Transverse colon (tissue), 4 donors: ENCODE data around the gene CABP7. TPM values are rescaled to one million over a fixed set of nuclear protein-coding genes. Genes with fewer than 3 reads are reported as not detected.

Source experiments
- DNase-seq: peaks from one replicate; pipeline ENCODE4 v3.0.0-alpha.2; 2019
- H3K27ac ChIP-seq, 4 donors: fragments of 200-600 bp; sonication (generic); 2 replicates each; pipeline ENCODE4 v1.5.1; 2016 to 2018; ENCODE audit warnings: inconsistent platforms in 4 of 4
- H3K27me3 ChIP-seq: fragments of 200-600 bp; sonication (generic); 2 replicates; pipeline ENCODE4 v1.5.1; 2017; ENCODE audit warnings: inconsistent platforms
- H3K36me3 ChIP-seq, 4 donors: fragments of 200-600 bp; sonication (generic); 2 replicates each; pipeline ENCODE4 v1.5.1; 2017 to 2019; ENCODE audit warnings: inconsistent platforms in 4 of 4
- H3K4me1 ChIP-seq, 4 donors: fragments of 200-600 bp; sonication (generic); 2 replicates each; pipeline ENCODE4 v1.5.1; 2017 to 2020; ENCODE audit warnings: inconsistent platforms in 4 of 4
- H3K4me3 ChIP-seq, 4 donors: fragments of 200-600 bp; sonication (generic); 1 replicate in 1 of 4; 2 replicates in 3 of 4; pipeline versions ENCODE4 v1.5.1 to v1.6.1; 2017 to 2019; ENCODE audit warnings: inconsistent platforms in 4 of 4
- H3K9me3 ChIP-seq, 2 donors: fragments of 200-600 bp; sonication (generic); 2 replicates each; pipeline ENCODE4 v1.5.1; 2017 to 2019; ENCODE audit warnings: inconsistent platforms in 2 of 2
- EP300 ChIP-seq: sonication (generic); formaldehyde crosslinking; IDR thresholded peaks from one replicate; pipeline ENCODE4 v1.6.1; 2017; ENCODE audit warnings: antibody characterized with exemption, low read depth
- POLR2A ChIP-seq: fragments of 450-650 bp; IDR thresholded peaks from one replicate; pipeline ENCODE4 v1.6.1; 2016; ENCODE audit warnings: antibody characterized with exemption, mild to moderate bottlenecking, moderate library complexity
- POLR2AphosphoS5 ChIP-seq, 3 donors: sonication (generic); formaldehyde crosslinking; IDR thresholded peaks; one replicate each; pipeline ENCODE4 v1.6.1; 2016; ENCODE audit warnings: antibody characterized with exemption in 3 of 3
- WGBS, 2 donors: methylation state at CpG; one replicate each; pipeline ENCODE4 v1.1.5; 2018; ENCODE audit warnings: low coverage in 1 of 2; 5-methylcytosine and 5-hydroxymethylcytosine counted together
- in situ Hi-C, 4 donors: fragments of 200-750 bp; cut with MboI; loops; one replicate each; pipeline versions ENCODE4 v1.15.0 to v1.15.1; 2017; ENCODE audit warnings: low sequenced_read_pairs in 3 of 4, low pct_ligation_motif_present in 1 of 4, low pct_unique_long_range_greater_than_20kb in 1 of 4
- intact Hi-C: fragments of 100-400 bp; cut with DNase I; formaldehyde crosslinking; loops from one replicate; pipeline ENCODE4 v1.15.1; 2023; ENCODE audit warnings: low total_unique reads
- total RNA-seq, 4 donors: library from RNA; depleted of rRNA; stranded (reverse); fragments of >200 nt; gene quantifications; one replicate each; pipeline ENCODE4 v1.1.0, GENCODE V29; 2016
- TF ChIP-seq, protein P1 (sequence below), 5 experiments: fragments of 200-600 bp in 3 of 5; fragments of 450-650 bp in 2 of 5; sonication (generic) in 3 of 5; IDR thresholded peaks; 1 replicate in 2 of 5; 2 replicates in 3 of 5; pipeline ENCODE4 v1.5.1; 2016 to 2017; ENCODE audit warnings: antibody characterized with exemption in 5 of 5, inconsistent platforms in 3 of 5, mild to moderate bottlenecking in 2 of 5, moderate library complexity in 1 of 5

Gene CABP7
- total RNA-seq, 4 donors from 2014 or later = not detected

DNA sequence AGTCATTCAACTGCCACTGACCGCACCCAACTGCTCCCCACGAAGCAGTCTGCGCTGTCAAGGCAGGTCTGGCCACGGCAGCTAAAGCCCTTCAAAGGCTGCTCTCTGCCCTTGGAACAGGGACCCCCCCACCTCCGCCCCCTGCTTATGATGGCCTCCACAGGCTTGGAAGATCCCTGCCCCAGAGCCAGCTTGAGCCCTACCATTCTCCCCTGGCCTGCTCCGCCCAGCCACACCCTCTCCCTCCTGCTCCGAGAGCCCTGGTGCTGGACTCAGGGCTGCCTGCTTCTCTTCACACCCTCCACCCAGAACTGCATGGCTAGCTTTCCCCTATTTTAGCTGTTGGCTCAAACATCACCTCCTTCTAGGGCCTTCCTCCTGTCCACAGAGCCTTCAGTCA is 28.0 kb downstream of the CABP7 start:
- in situ Hi-C loops (no loop called here), intact Hi-C loops (no loop called here)
- no peak for DNase-seq
- no peaks in the 10 kb centered on the region for H3K27me3 ChIP-seq
- no peak for TF ChIP-seq EP300
- TF ChIP-seq, protein P1, sequence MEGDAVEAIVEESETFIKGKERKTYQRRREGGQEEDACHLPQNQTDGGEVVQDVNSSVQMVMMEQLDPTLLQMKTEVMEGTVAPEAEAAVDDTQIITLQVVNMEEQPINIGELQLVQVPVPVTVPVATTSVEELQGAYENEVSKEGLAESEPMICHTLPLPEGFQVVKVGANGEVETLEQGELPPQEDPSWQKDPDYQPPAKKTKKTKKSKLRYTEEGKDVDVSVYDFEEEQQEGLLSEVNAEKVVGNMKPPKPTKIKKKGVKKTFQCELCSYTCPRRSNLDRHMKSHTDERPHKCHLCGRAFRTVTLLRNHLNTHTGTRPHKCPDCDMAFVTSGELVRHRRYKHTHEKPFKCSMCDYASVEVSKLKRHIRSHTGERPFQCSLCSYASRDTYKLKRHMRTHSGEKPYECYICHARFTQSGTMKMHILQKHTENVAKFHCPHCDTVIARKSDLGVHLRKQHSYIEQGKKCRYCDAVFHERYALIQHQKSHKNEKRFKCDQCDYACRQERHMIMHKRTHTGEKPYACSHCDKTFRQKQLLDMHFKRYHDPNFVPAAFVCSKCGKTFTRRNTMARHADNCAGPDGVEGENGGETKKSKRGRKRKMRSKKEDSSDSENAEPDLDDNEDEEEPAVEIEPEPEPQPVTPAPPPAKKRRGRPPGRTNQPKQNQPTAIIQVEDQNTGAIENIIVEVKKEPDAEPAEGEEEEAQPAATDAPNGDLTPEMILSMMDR (IDR thresholded peaks at IDR 0.05) = no peak
- no peak for TF ChIP-seq POLR2A
- no peak for TF ChIP-seq POLR2AphosphoS5 (IDR thresholded peaks at IDR 0.05)
- no peak overlapping the region for H3K4me3 ChIP-seq
- H3K27ac ChIP-seq = no peak overlapping the region
- no peaks in the 10 kb centered on the region for H3K4me1 ChIP-seq
- H3K36me3 ChIP-seq = peaks cover 0 to 5% (median 0%) of the 10 kb centered on the region in 4 donors
- no peaks in the 10 kb centered on the region for H3K9me3 ChIP-seq
- 79 to 92% methylated on average over 2 to 7 of the region's 7 CpGs for WGBS, 2 donors

DNA sequence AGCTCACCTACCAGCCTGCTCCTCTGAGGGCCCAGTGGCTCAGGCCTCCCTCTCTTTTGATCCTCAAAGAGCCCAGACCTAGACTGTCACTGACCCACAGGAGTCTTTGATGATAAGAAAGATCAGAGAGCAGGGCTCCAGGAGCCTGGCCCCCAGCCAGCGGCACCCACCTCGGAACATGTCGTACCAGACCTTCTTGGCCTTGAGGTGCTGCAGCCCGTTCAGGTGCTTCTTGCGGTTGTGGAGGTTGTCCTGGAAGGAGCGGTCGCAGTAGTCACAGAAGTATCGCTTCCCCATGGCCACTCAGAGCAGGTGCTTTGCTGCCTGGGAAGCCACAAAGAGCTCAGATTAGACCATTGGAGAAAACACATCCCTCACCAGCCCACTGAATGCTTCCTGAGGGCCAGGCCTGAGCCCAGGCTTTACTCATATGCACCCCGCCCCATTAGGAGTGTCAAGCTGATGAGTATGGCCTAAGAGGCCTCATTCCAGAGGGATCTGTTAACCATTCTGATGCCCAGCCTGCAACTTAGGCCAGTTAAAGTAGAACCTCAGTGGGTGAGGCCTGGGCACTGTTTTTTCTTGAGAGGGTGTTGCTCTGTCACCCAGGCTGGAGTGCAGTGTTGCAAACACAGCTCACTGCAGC is 28.6 kb downstream of the CABP7 start:
- Histone ChIP-seq H3K27ac (no peak overlapping the region), H3K36me3 (peaks cover 0 to 5% (median 0%) of the 10 kb centered on the region in 4 donors), H3K4me1 (no peaks in the 10 kb centered on the region), H3K4me3 (no peak overlapping the region), H3K27me3 (no peaks in the 10 kb centered on the region), H3K9me3 (no peaks in the 10 kb centered on the region)
- peak; percentile 36 for DNase-seq
- in situ Hi-C loops = no loop called here
- WGBS, 2 donors = 90% methylated on average over 9 of the region's 9 CpGs; no CpG with 5 or more reads in 1 of the 2 donors
- no peak for TF ChIP-seq POLR2A
- TF ChIP-seq, protein P1 (IDR thresholded peaks at IDR 0.05) = no peak
- TF ChIP-seq POLR2AphosphoS5 (IDR thresholded peaks at IDR 0.05) = no peak
- no peak for TF ChIP-seq EP300
- intact Hi-C loops = no loop called here

DNA sequence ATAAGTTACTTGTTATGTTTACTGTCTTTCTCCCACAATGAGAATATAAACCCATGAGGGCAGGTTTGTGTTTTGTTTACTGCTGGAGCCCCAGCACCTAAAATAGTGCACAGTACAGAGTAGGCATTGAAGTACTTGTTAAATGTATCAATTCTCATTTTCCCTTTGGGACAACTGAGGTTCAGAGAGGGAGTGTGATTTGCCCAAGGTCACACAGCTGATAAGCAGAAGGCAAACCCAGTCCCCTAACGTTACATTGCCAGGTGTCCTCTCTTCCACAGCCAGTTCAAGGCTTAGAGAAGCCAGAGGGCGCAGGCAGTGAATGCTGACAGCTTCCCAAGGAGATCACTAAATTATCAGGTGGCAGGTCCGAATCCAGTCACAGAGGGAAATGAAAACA is 30.2 kb downstream of the CABP7 start:
- in situ Hi-C loops = no loop called here
- intact Hi-C loops = no loop called here
- H3K36me3 ChIP-seq = peaks cover 0 to 5% (median 0%) of the 10 kb centered on the region in 4 donors
- H3K9me3 ChIP-seq = no peaks in the 10 kb centered on the region
- no peak for DNase-seq
- 97% methylated on average over 3 of the region's 3 CpGs; no CpG with 5 or more reads in 1 of the 2 donors for WGBS, 2 donors
- H3K27me3 ChIP-seq = no peaks in the 10 kb centered on the region
- H3K4me3 ChIP-seq = no peak overlapping the region
- H3K27ac ChIP-seq = no peak overlapping the region
- no peaks in the 10 kb centered on the region for H3K4me1 ChIP-seq
- TF ChIP-seq POLR2A (no peak), EP300 (no peak), POLR2AphosphoS5 (IDR thresholded peaks at IDR 0.05) (no peak)
- TF ChIP-seq, protein P1 (IDR thresholded peaks at IDR 0.05) = no peak

DNA sequence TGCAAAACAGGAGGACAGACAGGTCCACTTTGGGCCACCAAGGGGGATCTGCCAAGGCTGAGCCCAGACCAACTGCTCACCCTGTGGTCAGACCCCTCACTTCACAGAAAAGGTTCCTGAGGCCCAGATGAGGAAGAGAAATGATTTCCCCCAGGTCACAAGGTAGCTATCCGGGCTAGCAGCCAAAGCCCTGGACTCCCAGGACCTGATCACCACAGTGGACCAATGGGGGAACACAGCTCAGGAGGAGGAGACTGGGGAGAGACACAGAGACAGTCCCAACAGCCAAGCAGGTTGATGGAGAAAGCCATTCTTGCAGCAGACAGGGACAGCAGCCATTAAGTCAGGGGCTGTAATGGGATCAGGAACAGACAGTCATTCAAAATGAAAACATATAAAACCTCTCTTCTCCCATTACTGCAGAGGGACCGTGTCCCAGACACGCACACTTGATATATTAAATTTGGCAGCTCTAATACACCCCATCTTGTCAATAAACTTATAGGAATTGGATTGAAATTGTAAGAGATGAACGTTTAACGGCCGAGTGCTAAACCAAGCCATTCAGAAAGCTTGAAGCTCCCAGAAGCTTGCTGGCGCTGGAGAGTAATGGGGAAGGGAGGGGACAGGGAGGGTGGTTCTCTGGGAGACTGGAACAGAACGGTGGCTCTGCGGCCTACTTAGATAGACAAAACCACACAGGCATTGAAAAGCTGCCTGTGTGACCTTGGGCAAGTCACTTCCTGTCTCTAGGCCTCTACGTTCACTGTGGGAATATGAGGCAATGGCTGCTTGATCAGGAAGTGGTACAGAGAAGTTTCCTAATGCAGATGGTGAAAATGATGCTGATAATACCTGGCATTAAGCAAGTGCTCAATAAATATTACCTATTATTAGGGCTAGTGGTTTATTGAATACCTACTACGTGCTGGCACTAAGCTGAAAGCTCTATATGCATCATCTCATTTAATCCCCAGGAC is 31.0 kb downstream of the CABP7 start:
- intact Hi-C loops = no loop called here
- 83 to 85% methylated on average over 3 to 11 of the region's 11 CpGs for WGBS, 2 donors
- no peak overlapping the region for H3K27ac ChIP-seq

More for the DNA sequence above, 31.0 kb downstream of the CABP7 start:
- TF ChIP-seq, protein P1 (IDR thresholded peaks at IDR 0.05) = no peak
- TF ChIP-seq POLR2AphosphoS5 (IDR thresholded peaks at IDR 0.05) (no peak), EP300 (no peak), POLR2A (no peak)
- Histone ChIP-seq H3K9me3 (no peaks in the 10 kb centered on the region), H3K36me3 (peaks cover 0 to 5% (median 0%) of the 10 kb centered on the region in 4 donors), H3K27me3 (no peaks in the 10 kb centered on the region), H3K4me3 (no peak overlapping the region), H3K4me1 (no peaks in the 10 kb centered on the region)
- DNase-seq = no peak
- in situ Hi-C loops = no loop called here
